ENCODE results near the gene IPO4.
"Not testable (repeated sequence)": the region's sequence is repeated elsewhere in the genome, so short reads cannot be mapped to it uniquely, and the experiment has no call there.

The IPO4 gene

DNA sequence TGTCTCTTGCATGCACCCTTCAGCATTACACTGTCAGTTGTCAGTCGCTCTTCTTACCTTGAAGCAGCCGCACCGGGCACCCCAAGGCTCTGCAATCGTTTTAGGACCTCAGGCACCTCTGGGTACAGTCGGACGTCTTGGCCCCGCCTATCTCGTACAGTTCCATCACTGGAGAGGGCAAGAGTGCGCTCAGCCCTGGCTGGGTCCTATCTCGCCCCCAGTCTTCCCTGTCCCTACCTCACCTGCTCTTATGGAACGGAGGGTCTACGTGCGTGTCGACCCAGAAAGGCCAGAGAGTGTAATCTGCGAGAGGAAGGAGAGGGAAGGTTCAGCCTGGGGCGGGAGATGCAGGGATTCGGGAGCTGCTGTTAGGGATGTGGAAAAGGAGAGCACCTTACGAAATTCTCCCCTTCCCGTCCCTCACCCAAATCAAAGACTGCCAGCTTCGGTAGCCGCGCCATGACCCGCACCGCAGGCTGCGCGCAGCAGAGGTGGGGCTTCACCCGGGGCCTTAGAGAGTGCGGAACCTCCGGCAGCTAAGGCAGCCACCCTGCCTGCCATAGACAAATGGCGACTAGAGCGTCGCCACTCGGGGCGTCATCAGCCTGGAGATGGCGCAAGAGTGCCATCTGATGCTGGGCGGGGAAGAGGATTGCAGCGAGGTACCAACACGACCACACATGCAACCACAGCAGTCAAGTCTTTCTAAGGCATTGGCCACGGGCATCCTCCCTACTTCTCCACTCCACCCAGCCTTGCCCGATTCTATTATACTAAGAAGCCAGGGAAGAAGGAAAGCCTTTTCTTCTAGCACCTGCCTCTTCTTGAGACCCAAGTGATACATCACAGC lies 27.1 kb upstream of the IPO4 start, which contains the start of gene MDP1:
TSS of gene MDP1 (minus strand) at position 572 of the 850 bp plus-strand sequence. CDS start at position 461, 111 bp downstream.
- no peak for FAIRE-seq

DNA sequence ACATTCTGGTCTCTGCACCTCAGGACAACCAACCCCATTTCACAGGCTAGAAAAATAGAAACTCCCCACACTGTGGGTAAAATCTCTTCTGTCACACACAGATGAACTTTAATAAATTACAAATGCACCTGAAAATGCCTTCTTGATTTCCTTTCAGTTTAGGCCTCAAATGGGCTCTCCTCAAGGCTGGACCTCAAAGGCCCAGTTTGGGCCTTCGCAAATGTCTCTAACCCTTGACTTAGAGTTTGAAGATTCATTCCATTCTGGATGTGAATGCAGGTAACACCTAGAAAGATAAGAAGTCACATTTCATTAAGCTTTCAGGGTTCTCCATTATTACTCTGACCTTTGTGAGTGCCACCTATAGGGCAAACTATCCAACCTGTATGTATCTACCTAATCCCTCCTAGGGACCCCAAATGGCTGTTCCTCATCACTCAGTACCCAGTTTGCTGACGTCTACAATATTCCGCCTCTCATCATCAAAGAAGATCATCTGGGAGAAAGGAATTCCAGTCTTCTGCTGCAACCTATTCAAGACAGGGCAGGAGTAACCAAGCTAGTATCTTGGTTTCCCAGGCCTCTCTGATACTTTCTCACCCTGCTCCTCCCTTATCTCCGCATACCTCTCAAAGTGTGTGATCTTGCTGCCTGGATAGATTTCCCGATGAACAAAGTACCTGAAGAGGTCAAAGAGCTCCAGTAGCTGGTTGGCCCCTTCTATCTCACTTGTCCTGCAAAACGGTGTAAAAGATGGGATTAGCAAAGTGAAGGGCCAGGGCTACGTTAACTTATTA lies 25.4 kb upstream of the IPO4 start:
- FAIRE-seq: no peak

DNA sequence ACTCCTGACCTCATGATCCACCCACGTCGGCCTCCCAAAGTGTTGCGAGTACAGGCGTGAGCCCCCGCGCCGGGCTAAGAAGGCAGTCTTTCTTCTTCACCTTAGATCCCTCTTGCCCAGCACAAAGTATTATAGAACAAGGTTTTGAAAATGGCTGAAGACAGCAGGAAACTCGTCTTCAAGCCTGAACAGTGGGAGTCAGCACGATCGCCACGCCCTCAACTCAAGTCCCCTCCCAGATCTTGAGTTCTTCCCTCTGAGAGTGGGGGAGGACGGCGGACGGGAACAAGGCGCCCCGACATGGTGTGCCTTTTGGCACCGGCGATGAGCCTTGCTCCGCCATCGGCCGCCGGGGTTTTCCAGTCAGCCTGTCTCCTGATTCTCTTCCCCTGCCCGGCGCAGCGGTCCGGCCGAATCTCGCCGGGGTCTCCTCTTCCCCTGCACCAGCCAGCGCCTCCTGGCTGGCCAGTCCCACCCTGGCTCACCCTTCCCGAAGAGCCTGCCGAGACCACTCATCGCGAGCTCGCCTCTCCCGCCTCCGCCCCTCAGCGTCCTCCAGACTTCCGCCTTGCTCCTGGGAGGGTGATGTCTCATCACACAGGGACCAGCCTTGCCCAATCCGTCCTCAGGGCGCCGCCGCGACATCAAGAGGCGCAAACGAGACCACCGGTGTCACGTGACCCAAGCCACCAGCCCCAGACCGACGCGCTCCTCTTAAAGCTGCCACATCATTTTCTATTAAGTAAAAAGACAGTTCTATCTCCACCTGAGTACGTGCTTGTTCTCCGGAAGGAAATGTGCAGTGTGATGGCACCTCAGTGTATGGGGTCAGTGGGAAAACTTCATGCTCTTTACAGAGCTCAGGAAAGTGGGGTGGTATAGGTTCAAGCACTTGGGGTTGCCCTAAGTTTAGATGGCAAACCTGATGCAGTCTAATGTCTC lies 24.6 kb upstream of the IPO4 start, which contains the start of gene CHMP4A:
TSS of gene CHMP4A (minus strand) at position 565 of the 942 bp plus-strand sequence. CDS start at position 516, 49 bp downstream.
- peak; percentile 83 for FAIRE-seq

DNA sequence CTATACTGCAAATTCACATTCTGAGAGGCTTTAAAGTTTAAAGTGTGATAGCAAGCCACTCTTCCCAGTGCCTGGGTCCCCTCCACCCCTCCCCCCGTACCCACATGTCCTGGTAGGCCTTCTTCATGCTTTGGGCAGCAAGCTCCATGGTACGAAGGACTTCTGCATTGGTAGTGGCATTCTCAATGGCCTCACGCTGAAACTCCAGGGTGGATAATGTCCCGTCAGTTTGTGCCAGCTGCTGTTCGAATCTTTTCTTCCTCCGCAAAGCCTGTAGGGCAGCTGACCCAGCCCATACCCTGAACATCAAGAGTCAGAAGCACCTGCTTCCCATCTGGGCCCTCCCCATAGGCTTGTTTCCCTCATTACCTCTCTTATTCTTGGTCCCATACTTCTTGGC lies 22.7 kb upstream of the IPO4 start:
- FAIRE-seq: no peak

DNA sequence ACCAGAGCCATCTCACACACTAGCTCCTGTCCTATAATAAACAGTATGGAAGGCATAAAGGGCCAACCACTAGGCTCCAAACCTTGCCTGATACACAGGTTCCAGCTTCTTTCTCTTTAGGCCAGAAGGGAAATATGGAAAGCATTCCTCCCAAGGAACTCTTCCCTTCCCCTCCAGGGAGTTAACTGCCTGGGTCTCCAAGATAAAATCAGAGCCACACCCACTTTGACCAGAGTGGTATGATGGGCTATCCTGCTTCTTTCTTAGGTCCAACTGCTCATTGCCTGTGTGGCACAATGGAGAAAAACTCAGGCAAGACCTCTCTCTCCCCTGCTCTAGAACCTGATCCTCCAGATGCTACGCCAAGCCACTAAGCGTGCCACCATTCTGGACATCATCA lies 19.0 kb upstream of the IPO4 start:
- no peak for FAIRE-seq

DNA sequence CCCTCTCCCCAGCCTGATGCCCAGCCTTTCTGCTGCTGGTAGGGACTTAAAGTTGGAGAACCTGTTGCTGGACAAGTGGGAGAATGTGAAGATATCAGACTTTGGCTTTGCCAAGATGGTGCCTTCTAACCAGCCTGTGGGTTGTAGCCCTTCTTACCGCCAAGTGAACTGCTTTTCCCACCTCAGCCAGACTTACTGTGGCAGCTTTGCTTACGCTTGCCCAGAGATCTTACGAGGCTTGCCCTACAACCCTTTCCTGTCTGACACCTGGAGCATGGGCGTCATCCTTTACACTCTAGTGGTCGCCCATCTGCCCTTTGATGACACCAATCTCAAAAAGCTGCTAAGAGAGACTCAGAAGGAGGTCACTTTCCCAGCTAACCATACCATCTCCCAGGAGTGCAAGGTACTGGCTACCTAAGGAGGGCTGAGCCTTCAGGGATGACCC lies 18.5 kb upstream of the IPO4 start:
- FAIRE-seq: no peak

DNA sequence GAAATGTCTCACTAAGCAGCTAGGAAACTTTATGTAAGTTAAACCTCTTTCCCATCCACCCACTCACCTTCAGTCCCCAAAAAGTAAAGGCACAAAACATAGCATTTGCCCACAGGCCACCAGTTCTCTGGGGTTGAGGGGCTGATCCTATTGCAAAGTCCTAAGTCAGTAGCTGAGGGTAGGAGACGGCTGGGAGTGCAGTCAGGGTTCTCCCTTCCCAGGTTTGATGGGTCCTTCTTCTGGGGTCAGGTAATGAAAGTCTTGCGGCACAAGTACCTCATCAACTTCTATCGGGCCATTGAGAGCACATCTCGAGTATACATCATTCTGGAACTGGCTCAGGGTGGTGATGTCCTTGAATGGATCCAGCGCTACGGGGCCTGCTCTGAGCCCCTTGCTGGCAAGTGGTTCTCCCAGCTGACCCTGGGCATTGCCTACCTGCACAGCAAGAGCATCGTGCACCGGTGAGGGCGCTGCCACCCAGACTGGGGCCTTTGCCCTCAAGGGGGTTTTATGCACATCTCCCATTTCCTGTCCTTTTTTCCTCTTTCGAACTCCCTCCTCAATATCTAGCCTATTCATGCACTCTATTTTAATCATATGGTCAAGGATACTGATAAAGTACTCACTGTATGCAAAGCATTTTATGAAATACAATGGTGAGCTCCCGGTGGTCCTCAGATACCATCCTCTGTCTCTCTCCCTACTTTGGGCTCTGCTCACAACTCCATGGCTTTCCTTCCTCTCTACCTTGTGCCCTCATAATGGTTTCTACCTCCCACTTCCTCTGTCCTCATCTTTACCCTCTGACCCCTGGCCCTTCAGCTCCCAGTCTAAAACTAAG lies 17.9 kb upstream of the IPO4 start:
- no peak for FAIRE-seq

DNA sequence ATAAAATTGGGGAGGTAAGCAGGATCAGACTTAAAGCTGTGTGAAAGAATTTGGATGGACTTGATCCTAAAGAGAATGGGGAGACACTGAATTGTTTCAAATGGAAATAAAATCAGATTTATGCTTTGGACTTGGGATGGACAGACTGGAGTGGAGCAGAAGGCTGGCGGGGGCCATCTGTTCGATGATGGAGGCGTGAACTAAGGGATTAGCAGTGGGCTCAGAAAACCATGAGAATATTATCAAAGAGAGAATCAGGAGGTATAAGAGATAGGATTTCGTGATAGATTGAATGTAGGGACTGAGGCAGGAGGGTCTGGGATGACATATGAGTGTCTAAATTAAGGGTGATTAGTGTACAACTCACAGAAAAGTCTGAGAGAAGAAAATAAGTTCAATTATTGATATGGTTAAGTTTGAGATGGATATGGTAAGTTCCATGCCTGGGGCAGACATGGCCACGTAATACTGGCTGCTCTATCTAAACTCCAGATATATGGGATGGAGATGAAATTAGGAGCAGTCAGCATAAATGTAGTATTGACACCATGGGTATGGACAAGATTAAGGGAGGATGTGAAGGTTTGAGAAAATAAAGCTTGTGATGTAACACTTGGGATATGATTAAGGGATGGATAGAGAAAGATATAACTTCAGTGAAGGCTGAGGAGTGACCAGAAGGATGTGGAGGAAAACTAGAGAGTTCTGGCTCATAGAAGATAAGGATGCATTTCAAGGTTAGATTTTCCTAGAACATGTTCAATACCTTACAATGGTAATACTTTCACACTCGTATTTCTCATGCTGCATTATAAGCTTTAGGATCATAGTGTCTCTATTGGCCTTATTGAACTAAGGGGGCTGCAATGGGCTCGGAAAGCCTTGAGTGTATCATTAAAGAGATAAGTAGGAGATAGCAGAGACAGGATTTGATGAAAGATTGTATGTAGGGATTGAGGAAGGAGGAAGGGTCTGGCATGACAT lies 15.8 kb upstream of the IPO4 start:
- no peak for FAIRE-seq

DNA sequence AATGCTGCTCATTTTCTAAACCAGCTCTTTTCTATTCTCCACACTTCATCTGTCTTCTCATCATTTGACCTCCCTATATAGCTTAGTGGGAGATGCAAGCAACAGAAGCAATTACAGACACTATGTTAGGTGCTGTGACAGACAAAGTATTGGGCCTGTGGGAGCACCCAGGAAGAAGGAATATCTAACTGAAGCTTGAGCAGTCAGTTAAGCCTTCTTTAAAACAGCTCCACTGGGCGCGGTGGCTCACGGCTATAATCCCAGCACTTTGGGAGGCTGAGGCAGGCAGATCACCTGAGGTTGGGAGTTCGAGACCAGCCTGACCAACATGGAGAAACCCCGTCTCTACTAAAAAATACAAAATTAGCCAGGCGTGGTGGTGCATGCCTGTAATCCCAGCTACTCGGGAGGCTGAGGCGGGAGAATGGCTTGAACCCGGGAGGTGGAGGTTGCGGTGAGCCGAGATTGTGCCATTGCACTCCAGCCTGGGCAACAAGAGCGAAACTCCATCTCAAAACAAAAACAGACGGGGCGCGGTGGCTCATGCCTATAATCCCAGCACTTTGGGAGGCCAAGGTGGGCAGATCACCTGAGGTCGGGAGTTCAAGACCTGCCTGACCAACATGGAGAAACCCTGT lies 14.8 kb upstream of the IPO4 start:
- not testable (repeated sequence) for FAIRE-seq

DNA sequence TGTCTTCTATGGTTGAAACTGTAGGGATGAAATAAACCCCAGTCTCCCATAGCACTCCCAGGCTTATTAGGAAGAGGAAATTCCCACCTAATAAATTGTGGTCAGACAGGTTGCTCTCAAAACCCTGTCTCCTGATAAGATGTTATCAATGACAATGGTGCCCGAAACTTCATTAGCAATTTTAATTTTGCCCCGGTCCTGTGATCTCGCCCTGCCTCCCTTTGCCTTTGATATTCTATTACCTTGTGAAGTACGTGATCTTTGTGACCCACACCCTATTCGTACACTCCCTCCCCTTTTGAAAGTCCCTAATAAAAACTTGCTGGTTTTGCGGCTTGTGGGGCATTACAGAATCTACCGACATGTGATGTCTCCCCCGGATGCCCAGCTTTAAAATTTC lies 13.9 kb upstream of the IPO4 start:
- FAIRE-seq: not testable (repeated sequence)

DNA sequence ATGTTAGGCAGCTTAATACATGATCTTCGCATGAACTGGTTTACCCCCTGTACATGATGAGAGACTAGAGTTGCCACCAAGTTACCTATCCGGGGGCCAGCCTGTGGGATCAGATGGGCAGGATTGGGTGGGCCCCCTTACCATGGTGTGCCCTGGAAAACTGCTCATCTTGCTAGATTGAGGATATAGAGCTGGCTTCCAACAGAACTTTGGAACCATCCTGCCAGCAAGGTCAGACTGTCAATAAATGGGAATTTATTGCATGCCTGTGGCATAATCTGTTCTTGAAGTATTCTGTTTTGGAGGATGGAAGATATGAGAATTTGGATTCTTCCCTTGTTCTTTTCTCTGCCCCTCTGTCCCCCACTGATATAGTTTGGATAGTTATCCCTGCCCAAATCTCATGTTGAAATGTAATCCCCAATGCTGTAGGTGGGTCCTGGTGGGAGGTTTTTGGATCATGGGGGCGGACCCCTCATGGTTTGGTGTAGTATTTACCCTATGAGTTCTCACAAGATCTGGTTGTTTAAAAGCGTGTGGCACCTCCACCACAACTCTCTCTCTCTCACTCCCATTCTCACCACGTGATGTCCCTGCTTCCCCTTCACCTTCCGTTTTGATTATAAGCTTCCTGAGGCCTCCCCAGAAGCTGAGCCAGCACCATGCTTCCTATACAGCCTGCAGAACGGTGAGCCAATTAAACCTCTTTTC lies 10.4 kb upstream of the IPO4 start:
- FAIRE-seq: no peak

DNA sequence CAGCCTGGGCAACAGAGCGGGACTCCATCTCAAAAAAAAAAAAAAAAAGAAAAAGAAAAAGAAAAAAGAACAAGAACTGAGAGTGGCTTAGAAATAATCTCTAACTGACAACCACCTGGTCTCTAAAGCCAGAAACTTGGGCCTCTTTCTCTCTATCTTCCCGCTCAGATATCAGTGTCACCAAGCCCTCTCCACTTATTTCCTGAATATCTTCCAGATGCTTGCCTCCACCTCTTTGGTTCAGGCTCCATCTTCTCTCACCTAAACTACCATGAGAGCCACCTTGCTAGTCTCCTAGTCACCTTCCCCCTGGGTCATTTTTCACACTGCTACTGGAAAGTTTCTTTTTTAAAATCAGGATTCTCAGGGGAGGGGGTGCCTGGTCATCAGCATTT lies 8.4 kb upstream of the IPO4 start:
- FAIRE-seq: no peak

DNA sequence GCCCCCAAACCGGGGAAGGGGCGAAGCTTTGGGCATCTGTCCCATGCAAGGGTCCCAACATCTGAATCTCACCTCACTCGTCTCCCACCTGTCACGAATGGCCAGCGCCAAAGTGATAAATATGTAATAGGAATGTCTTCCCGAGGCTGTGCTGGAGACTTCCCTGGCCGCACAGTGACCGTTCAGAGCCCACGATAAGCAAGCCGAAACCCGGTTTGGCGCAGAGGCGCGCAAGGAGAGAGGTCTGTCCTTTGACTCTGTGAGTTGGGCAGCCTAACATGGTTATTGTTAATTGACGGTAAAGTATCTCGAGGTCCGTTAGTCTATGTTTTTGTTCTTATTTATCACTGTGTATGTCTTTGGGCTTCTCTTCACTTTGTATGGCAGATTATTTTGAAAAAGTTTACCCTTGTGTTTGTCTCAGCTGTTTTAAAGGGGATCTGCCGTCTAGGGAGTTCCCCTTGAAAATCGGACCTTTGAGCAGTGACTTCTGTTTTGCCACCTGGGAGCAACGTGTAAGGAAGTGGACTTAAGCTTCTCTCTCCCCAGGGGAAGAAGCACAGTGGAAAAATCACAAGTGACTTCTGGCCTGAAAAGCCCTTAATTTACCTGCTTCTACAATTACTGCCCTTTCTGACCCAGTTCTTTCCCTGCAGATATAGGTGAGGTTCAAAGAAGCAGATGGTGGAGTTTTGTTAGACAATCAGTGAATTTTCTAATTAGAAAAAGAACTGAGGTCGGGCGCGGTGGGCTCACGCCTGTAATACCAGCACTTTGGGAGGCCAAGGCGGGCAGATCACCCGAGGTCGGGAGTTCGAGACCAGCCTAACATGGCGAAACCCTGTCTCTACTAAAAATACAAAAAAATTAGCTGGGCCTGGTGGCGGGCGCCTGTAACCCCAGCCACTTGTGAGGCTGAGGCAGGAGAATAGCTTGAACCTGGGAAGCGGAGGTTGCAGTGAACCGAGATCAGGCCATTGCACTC lies 7.7 kb upstream of the IPO4 start:
- no peak for FAIRE-seq

DNA sequence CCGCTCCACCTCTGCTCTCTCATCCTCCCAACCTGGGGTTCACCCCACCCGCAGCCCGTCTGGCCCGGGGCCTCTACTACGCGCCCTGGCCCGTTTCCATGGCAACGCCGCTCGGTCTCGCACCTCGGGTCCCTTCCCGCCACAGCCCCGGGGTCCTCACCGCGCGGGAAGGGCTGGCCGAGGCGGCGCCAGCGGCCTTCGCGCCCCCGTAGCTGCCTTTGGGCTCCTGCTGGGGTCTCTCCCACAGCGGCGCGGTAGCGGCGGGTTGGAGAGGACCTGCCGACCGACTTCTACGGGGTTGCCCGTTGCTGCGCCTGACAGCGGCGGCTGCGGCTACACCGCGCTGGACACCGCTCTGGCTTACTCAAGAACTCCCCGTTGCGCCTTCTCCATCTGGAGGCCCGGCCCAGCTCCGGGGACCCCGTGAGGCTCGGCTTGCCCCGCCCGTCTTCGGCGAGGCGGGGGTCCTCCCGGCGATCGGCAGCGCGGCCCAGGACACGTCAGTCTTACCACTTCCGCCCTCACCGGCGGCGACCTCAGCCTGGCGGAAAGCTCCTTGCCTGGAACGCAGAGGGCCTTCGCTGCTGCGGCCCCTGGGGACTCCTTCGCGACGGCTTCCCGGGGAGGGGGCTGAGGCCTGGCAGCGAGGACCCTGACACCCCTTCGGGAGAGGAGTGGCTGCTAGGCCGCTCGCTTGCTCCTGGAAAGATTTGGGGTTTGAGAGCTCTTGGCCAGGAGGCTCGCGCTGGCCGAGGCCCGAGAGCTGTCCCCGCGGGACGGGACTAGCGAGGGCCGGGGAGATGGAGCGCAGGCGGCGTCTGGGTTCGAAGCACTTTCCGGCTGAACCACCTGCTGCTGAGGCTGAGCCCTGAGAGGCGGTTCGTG lies 6.8 kb upstream of the IPO4 start, which contains the start of gene TM9SF1:
TSS of gene TM9SF1 (minus strand) at position 256 of the 885 bp plus-strand sequence. CDS start 422 bp downstream, outside the sequence.
- FAIRE-seq: no peak

DNA sequence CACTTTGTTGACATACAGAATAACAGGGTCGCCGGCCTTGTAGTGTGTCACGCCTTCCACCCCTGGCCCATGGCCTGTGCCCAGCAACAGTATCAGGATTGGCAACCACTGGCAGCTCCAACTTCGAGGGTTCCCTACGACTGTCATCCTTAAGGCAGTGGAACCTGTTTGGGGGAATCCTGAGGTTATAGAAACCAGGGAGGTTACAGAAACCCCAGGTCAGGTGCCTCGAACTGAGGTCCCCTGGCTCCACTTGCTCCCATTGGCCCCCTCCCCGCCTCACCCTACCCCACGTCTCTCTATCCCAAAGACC lies 6.2 kb upstream of the IPO4 start:
- no peak for FAIRE-seq

DNA sequence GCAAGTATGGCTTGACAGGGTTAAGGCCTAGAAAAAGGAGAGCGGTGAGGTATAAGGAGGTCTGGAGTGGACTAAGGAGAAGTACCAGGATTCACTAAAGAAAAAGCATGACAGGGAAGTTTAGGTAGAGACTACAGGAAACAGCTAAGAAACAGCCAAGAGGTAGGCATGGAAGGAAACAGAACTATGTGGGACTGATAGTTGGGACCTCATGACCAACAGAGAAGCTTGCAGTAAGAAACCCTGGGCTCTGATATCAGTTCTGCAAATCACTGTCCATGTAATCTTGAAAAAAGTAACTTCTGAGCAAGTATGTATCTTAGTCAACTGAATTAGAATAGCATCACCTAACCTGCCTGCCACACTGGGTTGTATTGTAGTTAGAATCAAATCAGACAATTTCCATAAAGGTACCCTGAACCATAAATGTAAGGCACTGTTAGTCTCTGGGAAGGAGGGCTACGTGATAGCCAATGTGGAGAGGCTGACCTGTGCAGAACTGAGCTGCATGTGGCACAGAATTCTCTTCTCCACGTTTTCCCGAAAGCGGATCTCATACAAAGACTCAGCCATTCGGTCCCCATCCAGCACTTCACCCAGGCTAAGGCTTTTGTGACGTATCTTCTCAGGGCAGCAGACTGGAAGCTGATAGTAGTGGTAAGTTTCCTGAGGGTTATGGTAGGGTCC lies 5.7 kb upstream of the IPO4 start:
- FAIRE-seq: no peak
